ENCODE results near the gene MAML3.

MAML3 gene

DNA sequence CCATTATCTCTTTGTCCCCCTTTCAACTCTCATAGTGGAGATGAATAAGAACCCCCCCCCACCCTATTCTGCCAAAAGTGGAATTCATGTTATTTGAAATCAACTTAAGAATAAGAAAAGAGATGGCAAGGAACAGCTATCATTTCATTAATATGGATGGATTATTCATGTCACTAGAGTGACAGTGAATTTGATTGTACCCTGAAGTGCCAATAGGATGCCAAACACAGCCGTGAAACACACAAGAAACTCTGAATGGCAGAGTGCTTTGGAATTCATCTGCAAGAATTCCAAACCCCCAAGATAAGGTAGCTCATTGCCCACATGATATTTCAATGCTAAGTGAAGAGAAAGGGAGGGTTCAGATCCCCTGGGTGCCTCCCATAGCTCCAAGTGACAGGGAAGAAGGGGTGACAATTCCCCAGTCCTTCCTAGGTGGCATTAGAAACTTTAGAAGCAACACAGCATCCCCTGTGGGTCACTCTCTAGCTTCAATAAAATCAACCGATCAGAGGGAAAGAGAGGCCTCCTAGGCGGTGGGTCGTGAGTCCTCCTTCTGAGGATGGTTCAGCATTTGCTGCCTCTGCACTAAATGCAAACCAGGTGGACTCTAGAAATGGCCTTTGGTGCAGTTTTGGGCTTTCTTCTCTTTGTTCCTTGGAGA lies 404.0 kb downstream of the MAML3 start:
- no peak for TF ChIP-seq CTCF (IDR thresholded peaks at IDR 0.05)

- no peak for TF ChIP-seq CTCF (IDR thresholded peaks at IDR 0.05)
Observed at GRCh38 chr4:139749338-139749737, 404.6 kb downstream of the MAML3 start.

DNA sequence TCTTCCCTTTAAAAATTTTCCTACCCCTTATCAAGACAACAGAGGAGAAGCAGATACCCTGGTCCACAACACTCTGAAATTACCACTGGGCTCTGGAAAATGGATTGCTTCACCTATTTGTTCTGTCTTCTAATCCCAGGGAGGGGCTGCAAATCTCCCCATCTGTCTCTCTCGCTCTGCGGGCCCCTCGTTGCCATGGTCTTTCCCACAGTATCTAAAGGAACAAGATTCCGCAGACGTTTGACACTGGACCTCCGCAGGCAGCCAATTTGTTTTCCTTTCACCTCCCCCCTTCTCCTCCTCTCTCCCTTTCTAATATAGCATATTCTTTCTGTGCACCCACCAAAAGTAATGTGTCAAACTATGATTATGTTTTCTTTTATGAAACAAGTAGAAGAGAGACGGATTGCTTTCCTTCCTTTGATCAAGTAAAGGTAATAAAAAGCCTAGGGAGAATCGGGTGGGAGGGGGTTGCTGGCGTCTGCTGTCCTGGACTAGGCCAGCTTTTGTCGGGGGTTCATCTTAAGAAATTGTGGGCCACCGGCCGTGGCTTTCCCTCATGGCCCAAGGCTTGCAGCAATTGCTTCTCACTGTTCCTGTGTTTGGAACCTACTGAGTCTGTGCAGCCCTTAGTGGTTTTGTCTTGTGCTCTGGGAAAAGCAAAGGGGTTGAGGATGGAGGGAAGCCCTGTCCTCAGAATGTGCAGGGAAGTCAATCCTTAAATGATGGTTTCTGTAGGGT lies 407.4 kb downstream of the MAML3 start:
- TF ChIP-seq CTCF (IDR thresholded peaks at IDR 0.05) = no peak

DNA sequence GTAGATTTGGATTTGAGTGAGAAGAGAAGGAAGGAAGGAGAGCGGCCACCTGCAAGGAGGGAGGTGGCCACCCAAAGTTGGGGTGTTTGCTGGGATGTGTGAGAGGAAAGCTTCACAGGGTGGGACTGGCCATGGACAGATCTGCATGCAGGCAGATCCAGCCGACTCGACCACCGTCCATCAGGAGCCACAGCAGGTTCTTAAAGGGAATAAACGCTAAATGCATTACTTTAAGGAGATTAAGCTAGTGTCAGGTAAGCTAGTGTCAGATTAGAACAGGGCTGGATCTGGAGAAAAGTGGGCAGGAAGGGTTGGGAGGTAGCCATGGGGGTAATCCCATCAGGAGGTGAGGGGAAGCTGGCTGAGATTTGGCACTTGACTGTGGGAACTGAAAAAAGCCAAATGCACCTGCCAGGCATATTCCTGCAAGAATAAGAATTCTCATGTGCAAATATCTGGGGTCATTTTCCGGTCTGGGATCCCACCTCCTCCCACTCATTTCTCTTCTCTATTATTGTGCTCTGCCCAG lies 408.8 kb downstream of the MAML3 start:
- TF ChIP-seq CTCF (IDR thresholded peaks at IDR 0.05) = no peak

DNA sequence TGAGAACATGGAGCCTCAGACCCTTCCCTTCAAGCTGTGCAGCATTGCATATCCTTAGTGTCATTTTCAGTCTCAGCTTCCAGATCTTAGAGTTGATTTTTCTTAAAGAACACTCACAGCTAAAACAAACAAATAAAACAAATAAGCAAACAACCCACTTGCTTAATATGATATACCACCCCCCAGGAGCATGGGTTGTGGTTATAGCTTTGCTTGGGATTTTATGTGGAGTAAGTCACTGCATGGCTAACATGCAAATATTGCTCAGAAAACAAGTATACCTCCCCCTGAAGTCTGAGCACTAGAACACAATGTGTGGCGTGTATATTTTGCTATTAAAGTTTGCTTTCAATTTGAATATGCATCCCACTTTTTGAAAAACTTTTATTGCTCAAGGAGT lies 409.8 kb downstream of the MAML3 start:
- TF ChIP-seq CTCF (IDR thresholded peaks at IDR 0.05) = no peak

- TF ChIP-seq CTCF (IDR thresholded peaks at IDR 0.05) = no peak
Observed at GRCh38 chr4:139743027-139743426, 411.0 kb downstream of the MAML3 start.

- TF ChIP-seq CTCF (IDR thresholded peaks at IDR 0.05) = peak; percentile 18; the same call in 1 of the 2 replicates
Observed at GRCh38 chr4:139740531-139741041, 413.4 kb downstream of the MAML3 start.

All from LNCAP (cell line).